WI38 (cell line): ENCODE measurements around the gene PLK3.
A peak's percentile ranks its signal among the peaks of the same experiment; 100 is the strongest.
"Not testable (repeated sequence)": the region's sequence is repeated elsewhere in the genome, so short reads cannot be mapped to it uniquely, and the experiment has no call there.

Experiments used
- H3K4me3 ChIP-seq: 2 replicates; pipeline ENCODE4 v1.5.1; 2011; ENCODE audit warnings: low read depth, mild to moderate bottlenecking, control low read depth, low read length
- CTCF ChIP-seq: IDR thresholded peaks from 2 replicates; pipeline ENCODE4 v1.5.1; 2012; ENCODE audit warnings: low read depth, mild to moderate bottlenecking, control low read depth, low read length

Gene PLK3

GRCh38 chr1:44812822-44813543, 12.8 kb downstream of the PLK3 start:
- H3K4me3 ChIP-seq, result no peak overlapping the region
- no peak for TF ChIP-seq CTCF

DNA sequence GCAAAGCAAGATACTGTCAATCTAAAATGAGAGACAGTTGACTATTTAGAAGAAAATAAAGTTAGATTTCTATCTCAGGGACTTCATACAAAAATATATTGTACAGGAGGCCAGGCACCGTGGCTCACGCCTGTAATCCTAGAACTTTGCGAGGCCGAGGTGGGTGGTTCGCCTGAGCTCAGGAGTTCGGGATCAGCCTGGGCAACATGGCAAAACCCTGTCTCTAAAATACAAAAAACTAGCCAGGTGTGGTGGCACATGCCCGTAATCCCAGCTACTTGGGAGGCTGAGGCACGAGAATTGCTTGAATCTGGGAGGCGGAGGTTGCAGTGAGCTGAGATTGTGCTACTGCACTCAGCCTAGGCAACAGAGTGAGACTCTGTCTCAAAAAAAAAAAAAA, 15.7 kb downstream of the PLK3 start:
- not testable (repeated sequence) for H3K4me3 ChIP-seq

- TF ChIP-seq CTCF, result no peak
- no peak overlapping the region for H3K4me3 ChIP-seq
These were observed 17.1 kb downstream of the PLK3 start for GRCh38 chr1:44817307-44817706.

- TF ChIP-seq CTCF, result no peak
- no peak overlapping the region for H3K4me3 ChIP-seq
These were observed 17.8 kb downstream of the PLK3 start for GRCh38 chr1:44817771-44818495.

GRCh38 chr1:44819196-44819607, 19.0 kb downstream of the PLK3 start:
- no peak for TF ChIP-seq CTCF
- H3K4me3 ChIP-seq, result peak overlapping the region; percentile 45

GRCh38 chr1:44819608-44820327, 19.6 kb downstream of the PLK3 start:
- TF ChIP-seq CTCF, result no peak

DNA sequence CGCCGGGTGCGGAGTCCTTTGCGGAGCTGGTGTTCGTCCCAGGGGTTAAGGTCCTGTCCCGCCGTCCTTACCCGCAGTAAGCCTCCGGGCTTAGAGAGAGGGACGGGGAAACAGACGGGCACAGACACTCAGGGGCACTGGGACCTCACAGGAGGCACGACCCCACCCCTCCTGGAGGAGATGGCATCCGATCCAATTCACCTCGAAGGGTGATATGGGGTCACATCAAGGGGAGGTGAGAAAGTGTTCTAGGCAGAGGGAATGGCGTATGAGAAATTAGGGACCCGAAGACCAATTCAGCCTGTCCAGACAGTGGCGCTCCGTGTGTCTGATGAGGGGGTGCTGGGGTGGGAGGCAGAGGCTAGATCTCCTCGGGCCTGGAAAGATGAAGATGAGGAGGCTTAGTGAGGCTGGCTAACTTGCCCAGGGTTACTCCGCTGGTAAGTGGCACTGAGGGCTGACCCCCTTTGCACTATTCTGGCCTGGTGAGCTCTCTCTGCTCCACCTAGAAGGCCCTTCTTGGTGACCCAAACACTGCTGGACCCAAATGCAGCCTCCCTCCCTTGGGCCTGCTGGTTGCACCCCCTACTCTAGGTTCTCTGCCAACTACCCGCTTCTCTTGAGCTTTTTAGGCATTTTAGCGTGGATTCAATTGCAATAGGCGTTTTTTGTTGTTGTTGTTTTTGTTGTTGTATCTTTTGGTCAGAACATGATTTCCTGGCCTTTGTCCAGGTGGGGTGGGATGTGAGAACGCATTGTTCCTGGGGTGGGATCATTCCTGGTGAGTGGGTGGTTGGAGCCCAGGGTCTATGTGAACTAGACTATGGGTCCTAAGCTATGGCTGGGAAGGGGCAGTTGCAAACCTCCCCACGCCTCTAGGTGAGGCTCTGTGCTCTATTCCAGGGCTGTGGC, 20.4 kb downstream of the PLK3 start:
- TF ChIP-seq CTCF, result no peak
- peak overlapping the region; percentile 58 for H3K4me3 ChIP-seq

More at GRCh38 chr1:44819608-44820327, 19.6 kb downstream of the PLK3 start:
- peak overlapping the region; percentile 58 for H3K4me3 ChIP-seq
